ENCODE results near the gene CLASP2. TPM values are rescaled to one million over a fixed set of nuclear protein-coding genes. Genes with fewer than 3 reads are reported as not detected.
"Not testable (repeated sequence)": the region's sequence is repeated elsewhere in the genome, so short reads cannot be mapped to it uniquely, and the experiment has no call there.

Gene CLASP2
- polyA plus RNA-seq, 3 donors = 10.1 to 16.1 (median 13.9) TPM

DNA sequence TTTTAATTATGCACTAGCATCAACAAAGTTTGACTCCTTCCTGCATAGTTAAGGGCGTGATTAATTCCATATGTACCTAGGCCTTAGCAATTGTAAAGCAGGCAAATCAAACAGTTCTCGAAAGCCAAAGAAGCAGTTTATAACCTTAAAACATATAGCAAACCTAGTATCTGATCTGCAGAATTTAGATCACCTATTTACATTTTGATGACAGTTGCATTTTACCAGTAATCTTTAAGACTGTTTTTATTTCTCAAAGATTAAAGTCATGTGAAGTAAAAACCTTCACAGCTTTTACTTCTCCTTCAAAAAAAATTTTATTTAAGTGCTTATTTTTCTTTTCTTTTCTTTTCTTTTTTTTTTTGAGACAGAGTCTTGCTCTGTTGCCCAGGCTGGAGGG, 257.0 kb downstream of the CLASP2 start:
- H3K4me3 Mint-ChIP-seq = no peak overlapping the region
- no peaks in the 10 kb centered on the region for H3K27me3 ChIP-seq (ENCODE audit: control insufficient read depth in 2 of 2, insufficient read depth in 2 of 2, low read length in 2 of 2)
- no peak overlapping the region for H3K9ac ChIP-seq (ENCODE audit: insufficient read depth, low read length, poor library complexity, severe bottlenecking)
- no peak for DNase-seq
- 100% methylated on average over 2 of the region's 2 CpGs for WGBS (ENCODE audit: insufficient coverage)
- TF ChIP-seq, protein P1, sequence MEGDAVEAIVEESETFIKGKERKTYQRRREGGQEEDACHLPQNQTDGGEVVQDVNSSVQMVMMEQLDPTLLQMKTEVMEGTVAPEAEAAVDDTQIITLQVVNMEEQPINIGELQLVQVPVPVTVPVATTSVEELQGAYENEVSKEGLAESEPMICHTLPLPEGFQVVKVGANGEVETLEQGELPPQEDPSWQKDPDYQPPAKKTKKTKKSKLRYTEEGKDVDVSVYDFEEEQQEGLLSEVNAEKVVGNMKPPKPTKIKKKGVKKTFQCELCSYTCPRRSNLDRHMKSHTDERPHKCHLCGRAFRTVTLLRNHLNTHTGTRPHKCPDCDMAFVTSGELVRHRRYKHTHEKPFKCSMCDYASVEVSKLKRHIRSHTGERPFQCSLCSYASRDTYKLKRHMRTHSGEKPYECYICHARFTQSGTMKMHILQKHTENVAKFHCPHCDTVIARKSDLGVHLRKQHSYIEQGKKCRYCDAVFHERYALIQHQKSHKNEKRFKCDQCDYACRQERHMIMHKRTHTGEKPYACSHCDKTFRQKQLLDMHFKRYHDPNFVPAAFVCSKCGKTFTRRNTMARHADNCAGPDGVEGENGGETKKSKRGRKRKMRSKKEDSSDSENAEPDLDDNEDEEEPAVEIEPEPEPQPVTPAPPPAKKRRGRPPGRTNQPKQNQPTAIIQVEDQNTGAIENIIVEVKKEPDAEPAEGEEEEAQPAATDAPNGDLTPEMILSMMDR (IDR thresholded peaks at IDR 0.05) = no peak
- peaks cover 0 to 7% of the 10 kb centered on the region in 2 donors for H3K36me3 Mint-ChIP-seq
- no peaks in the 10 kb centered on the region for H3K36me3 ChIP-seq (replicated peaks in 1 of 2; ENCODE audit: control insufficient read depth in 1 of 2, insufficient read depth in 2 of 2, low read length in 2 of 2)
- peaks cover 10 to 66% (median 54%) of the 10 kb centered on the region in 7 donors for H3K9me3 Mint-ChIP-seq
- no peak overlapping the region for H3K27ac Mint-ChIP-seq
- no peaks in the 10 kb centered on the region for H3K4me1 ChIP-seq (ENCODE audit: control insufficient read depth in 1 of 2, insufficient read depth in 2 of 2, low read length in 2 of 2)
- no peak overlapping the region for H2AFZ ChIP-seq (ENCODE audit: insufficient read depth, low read depth, low read length, poor library complexity, severe bottlenecking)
- intact Hi-C loops (cut with micrococcal nuclease) = no loop called here
- no peaks in the 10 kb centered on the region for H3K79me2 ChIP-seq (ENCODE audit: insufficient read depth, low read length)
- H3K27me3 Mint-ChIP-seq (ENCODE audit: low read depth in 3 of 3) = no peaks in the 10 kb centered on the region
- no peak overlapping the region for H3K4me3 ChIP-seq (replicated peaks in 1 of 3; ENCODE audit: low read depth in 2 of 3, low read length in 3 of 3)
- no peaks in the 10 kb centered on the region for H3K4me1 Mint-ChIP-seq
- H3K9me3 ChIP-seq (replicated peaks in 1 of 2; ENCODE audit: control insufficient read depth in 1 of 2, insufficient read depth in 1 of 2, low read length in 2 of 2) = peaks cover 33 to 38% of the 10 kb centered on the region in 2 donors
- no peaks in the 10 kb centered on the region for H4K20me1 ChIP-seq (ENCODE audit: insufficient read depth, low read length)
- H3K27ac ChIP-seq (ENCODE audit: low read depth in 1 of 2, low read length in 2 of 2) = no peak overlapping the region
- H3K4me2 ChIP-seq (replicated peaks; ENCODE audit: extremely low read depth, low read length, poor library complexity, severe bottlenecking) = no peak overlapping the region

DNA sequence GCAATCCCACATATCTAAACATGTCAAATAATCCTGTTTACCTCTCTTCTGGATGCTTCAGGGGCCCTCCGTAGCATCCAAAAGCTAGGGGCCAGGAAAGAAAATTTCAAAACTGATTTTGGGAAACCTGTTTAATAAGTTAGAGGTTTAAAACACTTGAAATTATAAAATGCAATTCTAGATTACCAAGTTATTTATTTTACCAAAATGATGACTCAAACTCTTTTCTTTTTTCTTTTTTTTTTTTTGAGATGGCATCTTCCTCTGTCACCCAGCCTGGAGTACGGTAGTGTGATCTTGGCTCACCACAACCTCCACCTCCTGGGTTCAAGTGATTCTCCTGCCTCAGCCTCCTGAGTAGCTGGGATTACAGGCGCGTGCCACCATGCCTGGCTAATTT, 258.5 kb downstream of the CLASP2 start:
- H3K4me1 Mint-ChIP-seq; intact Hi-C loops (cut with micrococcal nuclease); H3K4me3 Mint-ChIP-seq; H3K79me2 ChIP-seq (ENCODE audit: insufficient read depth, low read length); DNase-seq; H3K27me3 Mint-ChIP-seq (ENCODE audit: low read depth in 3 of 3); H4K20me1 ChIP-seq (ENCODE audit: insufficient read depth, low read length); H3K4me1 ChIP-seq (ENCODE audit: control insufficient read depth in 1 of 2, insufficient read depth in 2 of 2, low read length in 2 of 2); H2AFZ ChIP-seq (ENCODE audit: insufficient read depth, low read depth, low read length, poor library complexity, severe bottlenecking); H3K36me3 Mint-ChIP-seq; H3K27me3 ChIP-seq (ENCODE audit: control insufficient read depth in 2 of 2, insufficient read depth in 2 of 2, low read length in 2 of 2); H3K4me3 ChIP-seq (replicated peaks in 1 of 3; ENCODE audit: low read depth in 2 of 3, low read length in 3 of 3); H3K27ac Mint-ChIP-seq; H3K27ac ChIP-seq (ENCODE audit: low read depth in 1 of 2, low read length in 2 of 2); H3K36me3 ChIP-seq (replicated peaks in 1 of 2; ENCODE audit: control insufficient read depth in 1 of 2, insufficient read depth in 2 of 2, low read length in 2 of 2); H3K4me2 ChIP-seq (replicated peaks; ENCODE audit: extremely low read depth, low read length, poor library complexity, severe bottlenecking); H3K9ac ChIP-seq (ENCODE audit: insufficient read depth, low read length, poor library complexity, severe bottlenecking): not testable (repeated sequence)
- H3K9me3 Mint-ChIP-seq = peaks cover 11 to 64% (median 49%) of the 10 kb centered on the region in 7 donors
- H3K9me3 ChIP-seq (replicated peaks in 1 of 2; ENCODE audit: control insufficient read depth in 1 of 2, insufficient read depth in 1 of 2, low read length in 2 of 2) = peaks cover 33 to 34% of the 10 kb centered on the region in 2 donors
- no CpG with 5 or more reads among the region's 4 CpGs for WGBS (ENCODE audit: insufficient coverage)
